ENCODE data around the gene FAM186B.

The FAM186B gene

GRCh38 chr12:49588721-49589516, 16.5 kb downstream of the FAM186B start:
- H3K9ac ChIP-seq (ENCODE audit: low read length) = no peak overlapping the region
- H3K9me3 ChIP-seq (ENCODE audit: control insufficient read depth, low read length) = peaks cover 9% of the 10 kb centered on the region
- no peak overlapping the region for H3K27ac ChIP-seq (ENCODE audit: low read length, poor library complexity, severe bottlenecking)
- H3K18ac ChIP-seq (ENCODE audit: low read depth in 1 of 2, low read length in 2 of 2) = no peak overlapping the region
- peaks cover 15 to 30% of the 10 kb centered on the region in 2 experiments for H3K36me3 ChIP-seq (ENCODE audit: control insufficient read depth in 1 of 2, insufficient read depth in 2 of 2, low read depth in 1 of 2, low read length in 2 of 2)
- no peak overlapping the region for H2BK5ac ChIP-seq (ENCODE audit: low read depth, low read length, poor library complexity, severe bottlenecking)
- no peak overlapping the region for H3K23ac ChIP-seq (ENCODE audit: low read length in 2 of 2)
- no peak overlapping the region for H4K8ac ChIP-seq (ENCODE audit: low read length)
- WGBS = 88% methylated on average over 4 of the region's 4 CpGs
- H4K91ac ChIP-seq (ENCODE audit: low read length) = no peak overlapping the region
- no peaks in the 10 kb centered on the region for H3K4me1 ChIP-seq (ENCODE audit: control insufficient read depth, insufficient read depth, low read depth, low read length)
- H2BK15ac ChIP-seq (ENCODE audit: low read depth, poor library complexity, severe bottlenecking) = no peak overlapping the region
- no peak overlapping the region for H2BK12ac ChIP-seq (ENCODE audit: low read length in 2 of 2)
- no peaks in the 10 kb centered on the region for H3K27me3 ChIP-seq (ENCODE audit: control insufficient read depth in 1 of 2, insufficient read depth in 1 of 2, low read length in 2 of 2)
- no peak overlapping the region for H2BK120ac ChIP-seq (ENCODE audit: low read depth, low read length)
- peaks cover 17% of the 10 kb centered on the region for H3K79me1 ChIP-seq (replicated peaks; ENCODE audit: low read length, poor library complexity, severe bottlenecking)
- H3K4ac ChIP-seq (ENCODE audit: low read depth in 1 of 2, low read length in 2 of 2) = no peak overlapping the region
- no peak overlapping the region for H3K4me2 ChIP-seq (ENCODE audit: low read length, poor library complexity, severe bottlenecking)
- no peak overlapping the region for H3K14ac ChIP-seq (ENCODE audit: low read length in 2 of 2)
- H2AFZ ChIP-seq (ENCODE audit: low read depth, low read length) = no peak overlapping the region
- H3K4me3 ChIP-seq (ENCODE audit: insufficient read depth in 1 of 2, low read depth in 1 of 2, low read length in 2 of 2) = peak overlapping the region in 1 of 2 experiments; percentile 28
- no peak overlapping the region for H2AK5ac ChIP-seq (ENCODE audit: low read length, severe bottlenecking)
- no peak for DNase-seq

- Histone ChIP-seq H3K23ac (ENCODE audit: low read length in 2 of 2) (no peak overlapping the region), H3K4me3 (ENCODE audit: insufficient read depth in 1 of 2, low read depth in 1 of 2, low read length in 2 of 2) (no peak overlapping the region), H2BK120ac (ENCODE audit: low read depth, low read length) (no peak overlapping the region), H2AFZ (ENCODE audit: low read depth, low read length) (no peak overlapping the region), H4K8ac (ENCODE audit: low read length) (no peak overlapping the region), H3K27me3 (ENCODE audit: control insufficient read depth in 1 of 2, insufficient read depth in 1 of 2, low read length in 2 of 2) (no peaks in the 10 kb centered on the region), H2AK5ac (ENCODE audit: low read length, severe bottlenecking) (no peak overlapping the region), H3K14ac (ENCODE audit: low read length in 2 of 2) (no peak overlapping the region), H3K9ac (ENCODE audit: low read length) (no peak overlapping the region), H3K18ac (ENCODE audit: low read depth in 1 of 2, low read length in 2 of 2) (no peak overlapping the region), H3K4me2 (ENCODE audit: low read length, poor library complexity, severe bottlenecking) (no peak overlapping the region), H3K4me1 (ENCODE audit: control insufficient read depth, insufficient read depth, low read depth, low read length) (no peaks in the 10 kb centered on the region), H3K36me3 (ENCODE audit: control insufficient read depth in 1 of 2, insufficient read depth in 2 of 2, low read depth in 1 of 2, low read length in 2 of 2) (peaks cover 21 to 36% of the 10 kb centered on the region in 2 experiments), H3K4ac (ENCODE audit: low read depth in 1 of 2, low read length in 2 of 2) (no peak overlapping the region), H2BK12ac (ENCODE audit: low read length in 2 of 2) (no peak overlapping the region), H2BK15ac (ENCODE audit: low read depth, poor library complexity, severe bottlenecking) (no peak overlapping the region), H3K79me1 (replicated peaks; ENCODE audit: low read length, poor library complexity, severe bottlenecking) (peaks cover 23% of the 10 kb centered on the region), H3K27ac (ENCODE audit: low read length, poor library complexity, severe bottlenecking) (no peak overlapping the region), H2BK5ac (ENCODE audit: low read depth, low read length, poor library complexity, severe bottlenecking) (no peak overlapping the region), H4K91ac (ENCODE audit: low read length) (peak overlapping the region; percentile 59), H3K9me3 (ENCODE audit: control insufficient read depth, low read length) (peaks cover 9% of the 10 kb centered on the region)
- no peak for DNase-seq
- WGBS = 98% methylated on average over 7 of the region's 7 CpGs
Observed at GRCh38 chr12:49588281-49588680, 17.2 kb downstream of the FAM186B start.

GRCh38 chr12:49587174-49587908, 18.1 kb downstream of the FAM186B start:
- Histone ChIP-seq H3K14ac (ENCODE audit: low read length in 2 of 2) (no peak overlapping the region), H3K4me3 (ENCODE audit: insufficient read depth in 1 of 2, low read depth in 1 of 2, low read length in 2 of 2) (no peak overlapping the region), H3K4me2 (ENCODE audit: low read length, poor library complexity, severe bottlenecking) (no peak overlapping the region), H2AFZ (ENCODE audit: low read depth, low read length) (no peak overlapping the region), H3K23ac (ENCODE audit: low read length in 2 of 2) (no peak overlapping the region), H2BK15ac (ENCODE audit: low read depth, poor library complexity, severe bottlenecking) (no peak overlapping the region), H3K27me3 (ENCODE audit: control insufficient read depth in 1 of 2, insufficient read depth in 1 of 2, low read length in 2 of 2) (no peaks in the 10 kb centered on the region), H3K9me3 (ENCODE audit: control insufficient read depth, low read length) (peaks cover 9% of the 10 kb centered on the region), H3K4me1 (ENCODE audit: control insufficient read depth, insufficient read depth, low read depth, low read length) (no peaks in the 10 kb centered on the region), H2BK5ac (ENCODE audit: low read depth, low read length, poor library complexity, severe bottlenecking) (no peak overlapping the region), H3K4ac (ENCODE audit: low read depth in 1 of 2, low read length in 2 of 2) (no peak overlapping the region), H4K91ac (ENCODE audit: low read length) (no peak overlapping the region), H2AK5ac (ENCODE audit: low read length, severe bottlenecking) (no peak overlapping the region), H2BK120ac (ENCODE audit: low read depth, low read length) (no peak overlapping the region), H3K36me3 (ENCODE audit: control insufficient read depth in 1 of 2, insufficient read depth in 2 of 2, low read depth in 1 of 2, low read length in 2 of 2) (peaks cover 21 to 37% of the 10 kb centered on the region in 2 experiments), H3K79me1 (replicated peaks; ENCODE audit: low read length, poor library complexity, severe bottlenecking) (peaks cover 25% of the 10 kb centered on the region), H3K27ac (ENCODE audit: low read length, poor library complexity, severe bottlenecking) (no peak overlapping the region), H4K8ac (ENCODE audit: low read length) (no peak overlapping the region), H3K9ac (ENCODE audit: low read length) (no peak overlapping the region), H2BK12ac (ENCODE audit: low read length in 2 of 2) (no peak overlapping the region), H3K18ac (ENCODE audit: low read depth in 1 of 2, low read length in 2 of 2) (no peak overlapping the region)
- no peak for DNase-seq
- 96% methylated on average over 11 of the region's 11 CpGs for WGBS
